ENCODE results near the gene ITGA3.
"Not testable (repeated sequence)": the region's sequence is repeated elsewhere in the genome, so short reads cannot be mapped to it uniquely, and the experiment has no call there.

The ITGA3 gene

GRCh38 chr17:50035421-50035879, 20.5 kb upstream of the ITGA3 start:
- no peak for DNase-seq

GRCh38 chr17:50035945-50036344, 20.0 kb upstream of the ITGA3 start:
- no peak for DNase-seq

GRCh38 chr17:50036455-50037261, 19.3 kb upstream of the ITGA3 start:
- DNase-seq = no peak

GRCh38 chr17:50037321-50038107, 18.4 kb upstream of the ITGA3 start:
- no peak for DNase-seq

GRCh38 chr17:50039058-50039457, 16.9 kb upstream of the ITGA3 start:
- DNase-seq = no peak

- not testable (repeated sequence) for DNase-seq
Observed at GRCh38 chr17:50040496-50040895, 15.4 kb upstream of the ITGA3 start.

GRCh38 chr17:50042211-50042610, 13.7 kb upstream of the ITGA3 start:
- no peak for DNase-seq

GRCh38 chr17:50043290-50044148, 12.4 kb upstream of the ITGA3 start:
- no peak for DNase-seq

- DNase-seq = no peak
Observed at GRCh38 chr17:50044483-50044882, 11.4 kb upstream of the ITGA3 start.

- no peak for DNase-seq
Observed at GRCh38 chr17:50045154-50045553, 10.8 kb upstream of the ITGA3 start.

GRCh38 chr17:50046179-50046578, 9.7 kb upstream of the ITGA3 start:
- DNase-seq = no peak

GRCh38 chr17:50046667-50047066, 9.2 kb upstream of the ITGA3 start:
- no peak for DNase-seq

GRCh38 chr17:50047083-50047482, 8.8 kb upstream of the ITGA3 start:
- DNase-seq = no peak

- no peak for DNase-seq
Observed at GRCh38 chr17:50047488-50048126, 8.3 kb upstream of the ITGA3 start.

GRCh38 chr17:50048146-50048720, 7.7 kb upstream of the ITGA3 start:
- DNase-seq = no peak

GRCh38 chr17:50048988-50049387, 6.9 kb upstream of the ITGA3 start:
- DNase-seq = no peak

- DNase-seq = no peak
Observed at GRCh38 chr17:50049636-50050035, 6.3 kb upstream of the ITGA3 start.

- no peak for DNase-seq
Observed at GRCh38 chr17:50050431-50051032, 5.4 kb upstream of the ITGA3 start.

GRCh38 chr17:50051082-50051576, 4.8 kb upstream of the ITGA3 start:
- peak; percentile 62 to 66 for DNase-seq

GRCh38 chr17:50051606-50052005, 4.3 kb upstream of the ITGA3 start:
- no peak for DNase-seq

GRCh38 chr17:50052241-50052796, 3.6 kb upstream of the ITGA3 start:
- DNase-seq = no peak
